Thyroid gland (tissue), 4 donors: Measurements from ENCODE around the gene TNFAIP8L3.

Source experiments
- POLR2A ChIP-seq, 2 donors: fragments of 450-650 bp; IDR thresholded peaks; one replicate each; pipeline ENCODE4 v1.6.1; 2017; ENCODE audit warnings: antibody characterized with exemption in 2 of 2, mild to moderate bottlenecking in 2 of 2, moderate library complexity in 1 of 2
- TF ChIP-seq, protein P1 (sequence below), 6 experiments: fragments of 200-600 bp in 3 of 6; fragments of 450-650 bp in 3 of 6; sonication (generic) in 3 of 6; IDR thresholded peaks; one replicate each; pipeline ENCODE4 v1.5.1; 2016 to 2019; ENCODE audit warnings: antibody characterized with exemption in 6 of 6, mild to moderate bottlenecking in 2 of 6, inconsistent platforms in 1 of 6, moderate library complexity in 1 of 6

DNA sequence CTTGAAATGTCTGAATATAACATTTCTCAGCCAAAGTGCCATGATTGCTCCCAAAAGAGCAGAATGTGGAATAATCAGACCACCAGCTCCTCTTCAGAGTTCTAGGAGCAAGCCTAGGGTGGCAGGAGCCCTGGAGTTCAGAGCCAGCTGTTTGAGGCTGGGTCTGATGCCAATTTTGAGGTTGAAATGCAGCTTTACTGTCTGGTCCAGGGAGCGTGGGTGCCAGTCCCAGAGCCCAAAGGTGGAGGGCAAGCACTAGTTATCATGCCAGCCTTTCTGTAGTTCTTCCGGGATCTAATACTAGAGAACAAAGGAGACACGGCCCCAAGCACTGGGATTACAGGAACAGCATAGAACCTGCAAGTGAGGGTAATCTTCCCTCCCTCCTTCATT lies 69.3 kb downstream of the TNFAIP8L3 start:
- TF ChIP-seq, protein P1, sequence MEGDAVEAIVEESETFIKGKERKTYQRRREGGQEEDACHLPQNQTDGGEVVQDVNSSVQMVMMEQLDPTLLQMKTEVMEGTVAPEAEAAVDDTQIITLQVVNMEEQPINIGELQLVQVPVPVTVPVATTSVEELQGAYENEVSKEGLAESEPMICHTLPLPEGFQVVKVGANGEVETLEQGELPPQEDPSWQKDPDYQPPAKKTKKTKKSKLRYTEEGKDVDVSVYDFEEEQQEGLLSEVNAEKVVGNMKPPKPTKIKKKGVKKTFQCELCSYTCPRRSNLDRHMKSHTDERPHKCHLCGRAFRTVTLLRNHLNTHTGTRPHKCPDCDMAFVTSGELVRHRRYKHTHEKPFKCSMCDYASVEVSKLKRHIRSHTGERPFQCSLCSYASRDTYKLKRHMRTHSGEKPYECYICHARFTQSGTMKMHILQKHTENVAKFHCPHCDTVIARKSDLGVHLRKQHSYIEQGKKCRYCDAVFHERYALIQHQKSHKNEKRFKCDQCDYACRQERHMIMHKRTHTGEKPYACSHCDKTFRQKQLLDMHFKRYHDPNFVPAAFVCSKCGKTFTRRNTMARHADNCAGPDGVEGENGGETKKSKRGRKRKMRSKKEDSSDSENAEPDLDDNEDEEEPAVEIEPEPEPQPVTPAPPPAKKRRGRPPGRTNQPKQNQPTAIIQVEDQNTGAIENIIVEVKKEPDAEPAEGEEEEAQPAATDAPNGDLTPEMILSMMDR (IDR thresholded peaks at IDR 0.05) = no peak
- no peak for TF ChIP-seq POLR2A (IDR thresholded peaks at IDR 0.05)
